Measurements from ENCODE around the gene SLPI.

Gene SLPI

GRCh38 chr20:45275338-45275737 lies 21.0 kb upstream of the SLPI start:
- DNase-seq (ENCODE audit: low read depth in 2 of 3, low spot score in 2 of 3) = no peak

- DNase-seq (ENCODE audit: low read depth in 2 of 3, low spot score in 2 of 3) = no peak
These were observed 15.4 kb upstream of the SLPI start for GRCh38 chr20:45269754-45270270.

- no peak for DNase-seq (ENCODE audit: low read depth in 2 of 3, low spot score in 2 of 3)
These were observed 14.7 kb upstream of the SLPI start for GRCh38 chr20:45269056-45269455.

- no peak for DNase-seq (ENCODE audit: low read depth in 2 of 3, low spot score in 2 of 3)
These were observed 14.2 kb upstream of the SLPI start for GRCh38 chr20:45268531-45268930.

- no peak for DNase-seq (ENCODE audit: low read depth in 2 of 3, low spot score in 2 of 3)
These were observed 12.6 kb upstream of the SLPI start for GRCh38 chr20:45266977-45267376.

- DNase-seq (ENCODE audit: low read depth in 2 of 3, low spot score in 2 of 3) = no peak
These were observed 9.3 kb upstream of the SLPI start for GRCh38 chr20:45263556-45264266.

- no peak for DNase-seq (ENCODE audit: low read depth in 2 of 3, low spot score in 2 of 3)
These were observed 4.3 kb upstream of the SLPI start for GRCh38 chr20:45258664-45259063.

GRCh38 chr20:45258259-45258658 lies 3.9 kb upstream of the SLPI start:
- no peak for DNase-seq (ENCODE audit: low read depth in 2 of 3, low spot score in 2 of 3)

GRCh38 chr20:45257711-45258110 lies 3.3 kb upstream of the SLPI start:
- DNase-seq (ENCODE audit: low read depth in 2 of 3, low spot score in 2 of 3) = no peak

- no peak for DNase-seq (ENCODE audit: low read depth in 2 of 3, low spot score in 2 of 3)
These were observed 2.8 kb upstream of the SLPI start for GRCh38 chr20:45257161-45257560.

GRCh38 chr20:45253261-45253660 lies 1.1 kb downstream of the SLPI start:
- DNase-seq (ENCODE audit: low read depth in 2 of 3, low spot score in 2 of 3) = no peak

- DNase-seq (ENCODE audit: low read depth in 2 of 3, low spot score in 2 of 3) = no peak
These were observed 2.3 kb downstream of the SLPI start for GRCh38 chr20:45251884-45252560.

GRCh38 chr20:45248609-45249008 lies 5.8 kb downstream of the SLPI start:
- DNase-seq (ENCODE audit: low read depth in 2 of 3, low spot score in 2 of 3) = no peak

- no peak for DNase-seq (ENCODE audit: low read depth in 2 of 3, low spot score in 2 of 3)
These were observed 6.5 kb downstream of the SLPI start for GRCh38 chr20:45247865-45248264.

GRCh38 chr20:45246109-45246508 lies 8.3 kb downstream of the SLPI start:
- no peak for DNase-seq (ENCODE audit: low read depth in 2 of 3, low spot score in 2 of 3)

GRCh38 chr20:45238139-45238538 lies 16.2 kb downstream of the SLPI start:
- DNase-seq (ENCODE audit: low read depth in 2 of 3, low spot score in 2 of 3) = no peak

GRCh38 chr20:45235995-45236394 lies 18.4 kb downstream of the SLPI start:
- no peak for DNase-seq (ENCODE audit: low read depth in 2 of 3, low spot score in 2 of 3)

GRCh38 chr20:45230631-45231030 lies 23.7 kb downstream of the SLPI start:
- no peak for DNase-seq (ENCODE audit: low read depth in 2 of 3, low spot score in 2 of 3)

GRCh38 chr20:45229264-45230056 lies 24.9 kb downstream of the SLPI start:
- DNase-seq (ENCODE audit: low read depth in 2 of 3, low spot score in 2 of 3) = peak in 2 of 3 experiments; percentile 37 to 38

- no peak for DNase-seq (ENCODE audit: low read depth in 2 of 3, low spot score in 2 of 3)
These were observed 28.1 kb downstream of the SLPI start for GRCh38 chr20:45226287-45226686.

GRCh38 chr20:45223136-45223535 lies 31.2 kb downstream of the SLPI start:
- DNase-seq (ENCODE audit: low read depth in 2 of 3, low spot score in 2 of 3) = no peak

- no peak for DNase-seq (ENCODE audit: low read depth in 2 of 3, low spot score in 2 of 3)
These were observed 33.3 kb downstream of the SLPI start, which contains the start of gene SEMG2 for GRCh38 chr20:45221076-45221475. Gene SEMG2, plus strand, starts transcription at chr20:45221373. Its CDS starts 17 bp downstream, at chr20:45221390.

Data from activated CD8-positive, alpha-beta memory T cell treated with anti-CD3 and anti-CD28 coated beads for 48 hours (primary cell).